ENCODE measurements around the gene PSMD12.
A peak's percentile ranks its signal among the peaks of the same experiment; 100 is the strongest.
"Not testable (repeated sequence)": the region's sequence is repeated elsewhere in the genome, so short reads cannot be mapped to it uniquely, and the experiment has no call there.

Gene PSMD12

DNA sequence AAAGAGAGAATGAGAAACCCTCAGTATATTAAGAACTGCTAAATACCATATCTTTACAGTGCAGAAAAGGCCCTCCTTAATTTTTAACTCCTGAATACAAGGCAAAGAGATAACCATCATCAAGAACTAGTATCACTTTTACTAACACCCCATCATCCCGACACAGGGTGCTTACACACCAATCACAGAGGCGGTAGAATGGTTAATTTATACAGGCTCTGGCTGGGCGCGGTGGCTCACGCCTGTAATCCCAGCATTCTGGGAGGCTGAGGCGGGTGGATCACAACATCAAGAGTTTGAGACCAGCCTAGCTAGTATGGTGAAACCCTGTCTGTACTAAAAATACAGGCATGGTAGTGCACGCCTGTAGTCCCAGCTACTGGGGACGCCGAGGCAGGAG, 4.2 kb downstream of the PSMD12 start:
- in situ Hi-C loops (cut with HindIII; ENCODE audit: low pct_unique_long_range_greater_than_20kb, low sequenced_read_pairs) = no loop called here
- no peak for DNase-seq (ENCODE audit: low read depth in 1 of 2, low spot score in 1 of 2)
- no peak for TF ChIP-seq JUND (IDR thresholded peaks at IDR 0.05; ENCODE audit: low read depth)

DNA sequence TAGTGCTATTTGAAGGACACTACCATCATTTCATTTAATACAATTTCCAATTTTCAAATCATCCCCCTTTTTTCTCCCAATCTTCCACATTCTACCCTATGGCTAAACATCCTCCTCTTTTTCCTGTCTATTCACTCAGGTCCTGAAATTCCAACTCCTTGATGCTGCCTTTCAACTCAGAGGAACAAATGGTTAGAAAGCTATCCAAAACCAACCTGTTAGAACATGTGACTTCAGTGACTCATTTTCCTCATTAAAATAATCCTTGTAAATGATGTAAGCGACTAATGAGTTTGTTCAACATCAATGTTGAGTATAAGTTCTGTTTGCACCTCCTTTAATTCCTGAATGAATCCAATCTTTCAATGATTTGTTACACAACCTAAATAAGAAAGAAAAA, 5.5 kb downstream of the PSMD12 start:
- in situ Hi-C loops (cut with HindIII; ENCODE audit: low pct_unique_long_range_greater_than_20kb, low sequenced_read_pairs) = no loop called here
- DNase-seq (ENCODE audit: low read depth in 1 of 2, low spot score in 1 of 2) = no peak
- no peak for TF ChIP-seq JUND (IDR thresholded peaks at IDR 0.05; ENCODE audit: low read depth)

DNA sequence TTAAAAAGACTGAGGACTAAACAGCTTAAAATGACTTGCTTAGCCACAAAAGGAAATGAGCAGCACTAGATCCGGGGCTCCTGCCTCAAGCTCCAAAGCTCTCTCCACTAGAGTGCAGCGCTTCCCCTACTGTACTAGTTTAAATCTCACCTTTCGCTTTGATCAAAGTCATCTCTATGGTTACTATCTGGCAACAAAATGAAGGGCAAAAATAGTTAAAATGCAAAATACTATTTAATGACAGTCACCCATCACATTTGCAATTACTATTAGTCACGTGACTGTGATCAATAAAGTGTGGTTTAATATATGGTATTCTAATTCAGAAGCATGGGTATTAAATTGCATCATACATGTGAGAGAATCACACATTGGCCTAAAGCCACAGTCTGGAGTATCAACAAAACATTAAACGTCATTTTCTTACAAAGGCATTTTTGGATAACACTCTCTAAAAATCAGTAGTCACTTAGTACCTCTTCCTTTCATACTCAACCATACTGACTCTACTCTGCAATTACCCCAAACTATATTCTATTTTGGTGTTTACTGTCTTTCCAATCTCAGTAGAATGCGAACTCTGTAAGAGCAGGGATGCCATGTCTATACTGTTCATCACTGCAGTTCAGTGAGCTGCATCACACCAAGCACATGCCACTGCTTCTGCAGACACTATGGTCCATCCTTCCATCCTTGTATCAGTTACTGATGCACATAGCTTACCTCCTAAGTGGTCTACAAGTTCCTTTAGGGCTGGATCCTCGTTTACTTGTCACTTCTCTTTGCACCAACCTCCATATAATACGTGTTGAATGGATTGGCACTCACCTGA, 6.2 kb downstream of the PSMD12 start:
- no peak for TF ChIP-seq JUND (IDR thresholded peaks at IDR 0.05; ENCODE audit: low read depth)
- DNase-seq (ENCODE audit: low read depth in 1 of 2, low spot score in 1 of 2) = peak; percentile 32 to 52
- in situ Hi-C loops (cut with HindIII; ENCODE audit: low pct_unique_long_range_greater_than_20kb, low sequenced_read_pairs) = no loop called here

DNA sequence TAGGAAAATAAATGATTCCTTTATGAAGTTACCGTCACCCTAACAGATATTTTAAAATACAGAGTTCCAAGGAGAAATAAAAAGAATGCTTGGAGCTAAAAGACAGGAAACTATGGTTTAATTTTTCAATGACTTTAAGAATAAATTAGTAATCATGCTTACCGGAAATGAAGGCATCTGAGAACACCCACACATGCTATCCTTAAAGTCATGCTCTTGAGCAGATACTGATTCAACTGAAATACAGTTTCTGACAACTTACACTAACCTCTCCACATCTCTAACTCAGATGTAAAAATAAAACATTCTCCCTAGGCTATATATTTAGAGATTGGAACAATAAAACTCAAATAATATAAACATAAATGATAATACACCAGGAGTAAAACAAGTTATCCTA, 7.8 kb downstream of the PSMD12 start:
- in situ Hi-C loops (cut with HindIII; ENCODE audit: low pct_unique_long_range_greater_than_20kb, low sequenced_read_pairs) = no loop called here
- DNase-seq (ENCODE audit: low read depth in 1 of 2, low spot score in 1 of 2) = no peak
- TF ChIP-seq JUND (IDR thresholded peaks at IDR 0.05; ENCODE audit: low read depth) = no peak

DNA sequence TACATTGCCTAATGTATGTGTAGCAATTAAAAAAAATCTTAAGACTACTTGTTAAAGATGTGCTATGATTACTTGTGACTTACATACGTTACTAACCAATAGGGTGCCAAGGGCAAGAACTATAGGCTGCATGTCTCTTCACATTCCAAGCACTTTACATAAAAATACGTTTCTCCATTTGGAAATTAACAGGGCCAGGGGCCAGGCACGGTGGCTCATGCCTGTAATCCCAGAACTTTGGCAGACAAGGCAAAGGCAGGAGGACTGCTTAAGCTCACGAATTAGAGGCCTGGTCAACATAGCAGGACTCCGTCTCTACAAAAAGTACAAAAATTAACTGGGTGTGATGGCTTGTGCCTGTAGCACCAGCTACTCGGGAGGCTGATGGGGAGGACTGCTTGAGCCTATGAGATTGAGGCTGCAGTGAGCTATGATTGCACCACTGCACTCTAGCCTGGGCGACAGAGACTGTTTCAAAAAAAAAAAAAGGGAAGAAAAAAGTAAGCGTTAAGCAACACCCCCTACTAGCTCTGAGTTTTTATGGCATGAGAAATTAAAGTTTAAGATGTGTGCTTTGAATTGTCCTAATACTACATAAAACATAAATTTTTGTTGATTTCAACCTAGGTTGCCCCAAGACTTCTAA, 12.3 kb downstream of the PSMD12 start:
- in situ Hi-C loops (cut with HindIII; ENCODE audit: low pct_unique_long_range_greater_than_20kb, low sequenced_read_pairs) = no loop called here
- TF ChIP-seq JUND (IDR thresholded peaks at IDR 0.05; ENCODE audit: low read depth) = no peak
- DNase-seq (ENCODE audit: low read depth in 1 of 2, low spot score in 1 of 2) = no peak

DNA sequence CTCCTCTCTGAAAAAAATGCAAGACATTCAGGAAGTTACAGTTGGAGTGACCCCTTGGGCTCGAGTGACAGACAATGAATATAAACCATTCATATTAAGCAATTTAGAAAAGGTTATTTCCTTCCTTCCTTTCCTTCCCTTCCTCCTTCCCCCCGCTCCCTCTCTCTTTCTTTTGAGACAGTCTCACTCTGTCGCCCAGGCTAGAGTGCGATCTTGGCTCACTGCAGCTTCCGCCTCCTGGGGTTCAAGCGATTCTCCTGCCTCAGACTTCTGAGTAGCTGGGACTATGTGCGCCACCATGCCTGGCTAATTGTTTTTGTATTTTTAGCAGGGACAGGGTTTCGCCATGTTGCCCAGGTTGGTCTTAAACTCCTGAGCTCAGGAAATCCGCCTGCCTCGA, 13.2 kb downstream of the PSMD12 start:
- in situ Hi-C loops (cut with HindIII; ENCODE audit: low pct_unique_long_range_greater_than_20kb, low sequenced_read_pairs) = no loop called here
- DNase-seq (ENCODE audit: low read depth in 1 of 2, low spot score in 1 of 2) = no peak
- TF ChIP-seq JUND (IDR thresholded peaks at IDR 0.05; ENCODE audit: low read depth) = no peak

DNA sequence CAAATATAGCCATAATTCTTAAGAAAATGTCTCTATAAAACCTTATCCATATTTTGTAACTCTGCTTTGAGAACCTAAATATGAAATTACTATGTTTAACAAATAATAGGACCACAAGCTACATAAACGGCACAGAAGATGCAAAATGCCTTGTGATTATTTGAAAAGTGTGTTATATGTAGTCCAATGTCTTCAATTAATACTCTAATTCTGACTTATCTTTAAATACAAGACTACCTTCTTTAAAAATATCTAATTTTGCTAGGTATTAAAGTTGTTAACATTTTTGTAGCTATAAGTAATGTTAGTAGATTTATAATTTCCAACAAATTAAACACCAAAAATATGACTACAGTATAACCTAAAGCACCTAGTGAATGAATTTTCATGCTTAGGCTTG, 17.0 kb downstream of the PSMD12 start:
- no peak for TF ChIP-seq JUND (IDR thresholded peaks at IDR 0.05; ENCODE audit: low read depth)

DNA sequence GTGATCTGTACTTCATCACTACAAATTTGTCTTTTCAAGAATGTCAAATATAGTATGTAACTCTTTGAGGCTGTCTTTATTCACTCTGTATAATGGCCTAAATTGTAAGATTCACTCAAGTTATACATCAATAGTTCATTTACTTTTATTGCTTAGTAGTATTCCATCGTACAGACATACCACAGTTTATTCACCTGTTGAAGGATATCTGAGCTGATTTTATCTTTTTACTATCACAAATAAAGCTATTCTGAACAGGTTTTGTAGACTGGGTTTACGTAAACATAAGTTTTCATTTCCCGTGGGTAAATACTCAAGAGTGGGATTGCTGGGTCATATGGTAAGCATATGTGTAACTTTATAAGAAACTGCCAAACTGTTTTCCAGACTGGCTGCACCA, 18.6 kb downstream of the PSMD12 start:
- in situ Hi-C loops (cut with HindIII; ENCODE audit: low pct_unique_long_range_greater_than_20kb, low sequenced_read_pairs) = no loop called here
- TF ChIP-seq JUND (IDR thresholded peaks at IDR 0.05; ENCODE audit: low read depth) = no peak

More for the DNA sequence above, 17.0 kb downstream of the PSMD12 start:
- no peak for DNase-seq (ENCODE audit: low read depth in 1 of 2, low spot score in 1 of 2)
- in situ Hi-C loops (cut with HindIII; ENCODE audit: low pct_unique_long_range_greater_than_20kb, low sequenced_read_pairs) = no loop called here

DNA sequence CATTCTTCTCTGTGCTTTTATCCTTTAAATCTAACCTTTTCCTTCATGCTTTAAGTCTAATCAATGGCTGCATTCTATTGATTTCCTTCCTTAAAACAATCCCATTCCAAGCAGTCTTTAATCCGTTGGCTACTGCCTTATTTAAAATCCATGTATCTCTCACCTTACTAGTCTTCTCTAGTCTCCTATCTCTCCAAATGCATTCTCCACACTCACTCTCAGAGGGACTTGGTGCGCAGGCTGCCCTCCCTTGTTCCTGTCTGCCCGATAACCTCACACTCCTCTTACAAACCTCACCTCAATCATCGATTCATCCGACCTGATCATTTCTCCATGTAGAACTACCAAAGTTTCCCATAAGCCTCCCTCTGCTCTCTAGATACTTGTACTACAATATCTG, 23.1 kb downstream of the PSMD12 start:
- in situ Hi-C loops (cut with HindIII; ENCODE audit: low pct_unique_long_range_greater_than_20kb, low sequenced_read_pairs) = no loop called here
- TF ChIP-seq JUND (IDR thresholded peaks at IDR 0.05; ENCODE audit: low read depth) = no peak
- DNase-seq (ENCODE audit: low read depth in 1 of 2, low spot score in 1 of 2) = no peak

More for the DNA sequence above, 18.6 kb downstream of the PSMD12 start:
- no peak for DNase-seq (ENCODE audit: low read depth in 1 of 2, low spot score in 1 of 2)

DNA sequence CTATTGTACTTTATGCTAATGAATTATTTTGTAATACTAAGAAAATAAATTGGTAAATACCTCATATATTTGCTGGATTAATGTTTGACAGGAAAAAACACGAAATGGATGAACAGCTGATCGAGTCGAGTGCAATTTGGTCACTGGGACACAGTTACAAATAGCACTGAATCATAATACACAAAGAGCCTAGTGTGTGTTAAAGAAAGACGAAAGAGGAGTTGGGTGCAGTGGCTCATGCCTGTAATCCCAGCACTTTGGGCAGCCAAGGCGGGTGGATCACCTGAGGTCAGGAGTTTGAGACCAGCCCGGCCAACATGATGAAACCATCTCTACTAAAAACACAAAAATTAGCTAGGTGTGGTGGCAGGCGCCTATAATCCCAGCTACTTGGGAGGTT, 28.0 kb downstream of the PSMD12 start:
- in situ Hi-C loops (cut with HindIII; ENCODE audit: low pct_unique_long_range_greater_than_20kb, low sequenced_read_pairs); DNase-seq (ENCODE audit: low read depth in 1 of 2, low spot score in 1 of 2): not testable (repeated sequence)

DNA sequence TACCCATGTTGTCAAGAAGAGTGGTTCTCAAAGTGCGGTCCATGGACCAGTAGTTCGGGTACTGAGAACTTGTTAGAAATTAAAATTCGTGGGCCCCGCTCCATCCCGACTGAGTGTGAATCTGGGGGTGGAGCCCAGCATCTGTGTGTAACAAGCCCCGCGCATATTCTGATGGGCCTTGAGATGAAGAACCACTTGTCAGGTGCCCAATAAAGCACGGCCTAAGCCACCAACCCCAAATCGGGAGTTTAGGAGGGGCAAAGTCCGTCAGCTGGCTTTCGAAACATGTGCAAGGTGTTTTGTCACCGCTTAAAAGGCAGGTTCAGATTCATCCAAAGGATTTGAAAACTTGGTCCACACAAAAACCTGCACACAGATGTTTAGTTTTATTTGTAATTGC, 29.5 kb downstream of the PSMD12 start:
- no peak for TF ChIP-seq JUND (IDR thresholded peaks at IDR 0.05; ENCODE audit: low read depth)
- no peak for DNase-seq (ENCODE audit: low read depth in 1 of 2, low spot score in 1 of 2)
- in situ Hi-C loops (cut with HindIII; ENCODE audit: low pct_unique_long_range_greater_than_20kb, low sequenced_read_pairs) = no loop called here

DNA sequence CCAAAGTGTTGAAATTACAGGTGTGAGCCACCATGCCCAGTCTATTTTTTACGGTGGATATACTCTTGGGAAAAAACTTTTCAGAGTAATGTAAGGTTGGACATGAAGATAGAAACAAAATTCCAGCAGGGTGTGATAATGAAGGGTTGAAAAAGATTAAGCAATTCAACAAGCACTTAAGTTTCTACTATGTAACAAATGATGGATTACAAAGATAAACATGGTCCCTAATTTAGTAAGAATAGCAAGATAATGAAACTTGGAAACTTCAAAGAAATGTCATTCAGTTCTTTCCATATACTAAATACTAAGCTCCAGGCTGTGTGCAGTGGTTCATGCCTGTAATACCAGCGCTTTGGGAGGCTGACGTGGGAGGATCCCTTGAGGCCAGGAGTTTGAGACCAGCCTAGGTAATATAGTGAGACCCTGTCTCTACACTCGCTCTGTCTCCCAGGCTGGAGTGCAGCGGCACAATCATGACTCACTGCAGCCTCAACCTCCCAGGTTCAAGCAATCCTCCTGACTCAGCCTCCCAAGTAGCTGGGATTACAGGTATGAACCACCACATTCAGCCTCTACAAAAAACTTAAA, 31.0 kb downstream of the PSMD12 start:
- in situ Hi-C loops (cut with HindIII; ENCODE audit: low pct_unique_long_range_greater_than_20kb, low sequenced_read_pairs) = no loop called here
- no peak for TF ChIP-seq JUND (IDR thresholded peaks at IDR 0.05; ENCODE audit: low read depth)
- DNase-seq (ENCODE audit: low read depth in 1 of 2, low spot score in 1 of 2) = no peak

DNA sequence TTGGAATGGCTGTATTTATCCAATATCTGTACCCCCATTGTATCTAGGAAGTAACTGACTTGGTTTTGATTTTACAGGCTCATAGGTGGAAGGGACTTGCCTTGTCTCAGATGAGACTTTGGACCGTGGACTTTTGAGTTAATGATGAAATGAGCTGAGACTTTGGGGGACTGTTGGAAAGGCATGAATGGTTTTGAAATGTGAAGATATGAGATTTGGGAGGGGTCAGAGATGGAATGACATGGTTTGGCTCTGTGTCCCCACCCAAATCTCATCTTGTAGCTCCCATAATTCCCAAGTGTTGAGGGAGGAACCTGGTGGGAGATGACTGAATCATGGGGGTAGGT, 34.2 kb downstream of the PSMD12 start:
- DNase-seq (ENCODE audit: low read depth in 1 of 2, low spot score in 1 of 2); in situ Hi-C loops (cut with HindIII; ENCODE audit: low pct_unique_long_range_greater_than_20kb, low sequenced_read_pairs): not testable (repeated sequence)

DNA sequence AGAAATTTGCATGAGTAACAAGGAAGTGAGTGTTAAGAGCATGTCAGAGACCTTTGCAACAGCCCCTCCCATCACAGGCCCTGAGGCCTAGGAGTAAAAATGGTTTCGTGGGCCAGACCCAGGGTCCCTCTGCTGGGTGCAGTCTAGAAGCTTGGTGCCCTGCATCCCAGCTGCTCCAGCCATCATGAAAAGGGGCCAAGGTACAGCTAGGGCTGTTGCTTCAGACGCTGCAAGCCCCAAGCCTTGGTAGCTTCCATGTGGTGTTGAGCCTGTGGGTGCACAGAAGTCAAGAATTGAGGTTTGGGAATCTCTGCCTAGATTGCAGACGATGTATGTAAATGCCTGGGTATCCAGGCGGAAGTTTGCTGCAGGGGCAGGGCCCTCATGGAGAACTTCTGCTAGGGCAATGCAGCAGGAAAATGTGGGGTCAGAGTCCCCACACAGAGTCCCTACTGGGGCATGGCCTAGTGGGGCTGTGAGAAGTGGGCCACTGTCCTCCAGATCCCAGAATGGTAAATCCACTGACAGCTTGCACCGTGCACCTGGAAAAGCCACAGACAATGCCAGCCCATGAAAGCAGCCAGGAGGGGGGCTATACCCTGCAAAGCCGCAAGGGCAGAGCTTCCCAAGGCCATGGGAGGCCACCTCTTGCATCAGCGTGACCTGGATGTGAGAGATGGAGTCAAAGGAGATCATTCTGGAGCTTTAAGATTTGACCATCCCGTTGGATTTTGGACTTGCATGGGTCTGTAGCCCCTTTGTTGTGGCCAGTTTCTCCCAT, 34.8 kb downstream of the PSMD12 start:
- in situ Hi-C loops (cut with HindIII; ENCODE audit: low pct_unique_long_range_greater_than_20kb, low sequenced_read_pairs); DNase-seq (ENCODE audit: low read depth in 1 of 2, low spot score in 1 of 2): not testable (repeated sequence)
